HEK293 (cell line): ENCODE measurements around the gene CEACAM19.

ENCODE experiments used
- CTCF ChIA-PET: fragments of 350-600 bp; formaldehyde crosslinking; extraction: SDS; loops from one replicate; lab custom pipeline; 2021; ENCODE audit warnings: antibody characterized with exemption; lab: Yijun Ruan, JAX
- POLR2A ChIA-PET: fragments of 300-600 bp; formaldehyde crosslinking; extraction: SDS; loops from one replicate; lab custom pipeline; 2020; ENCODE audit warnings: antibody characterized with exemption, inconsistent platforms; lab: Yijun Ruan, JAX
- H3K27ac ChIP-seq: fragments of 200-500 bp; sonication (Bioruptor generic); 2 replicates; pipeline ENCODE4 v1.5.1; 2014; ENCODE audit warnings: low read depth, low read length, control low read depth, inconsistent platforms; ENCODE audit errors: extremely low read depth
- H3K36me3 ChIP-seq, 2 experiments: fragments of 200-500 bp in 1 of 2; sonication (Bioruptor generic) in 1 of 2; 1 replicate in 1 of 2; 2 replicates in 1 of 2; pipeline ENCODE4 v1.5.1; 2014 to 2017; ENCODE audit warnings: inconsistent platforms in 2 of 2, low read length in 2 of 2; ENCODE audit not compliant: control insufficient read depth in 2 of 2, insufficient read depth in 1 of 2
- H3K4me1 ChIP-seq: fragments of 200-500 bp; sonication (Bioruptor generic); 2 replicates; pipeline ENCODE4 v1.5.1; 2014; ENCODE audit warnings: mild to moderate bottlenecking, low read length, inconsistent platforms; ENCODE audit not compliant: control insufficient read depth, insufficient read depth
- H3K4me3 ChIP-seq: 2 replicates; pipeline ENCODE4 v1.5.1; 2011; ENCODE audit warnings: low read depth, mild to moderate bottlenecking, control low read depth, low read length, moderate library complexity
- H3K9me3 ChIP-seq: fragments of 200-500 bp; sonication (Bioruptor generic); 2 replicates; pipeline ENCODE4 v1.5.1; 2014; ENCODE audit warnings: low read depth, low read length, inconsistent platforms; ENCODE audit not compliant: control insufficient read depth, insufficient read depth
- BCL11B ChIP-seq: fragments of 450-650 bp; formaldehyde crosslinking; IDR thresholded peaks from 2 replicates; pipeline ENCODE4 v1.5.1; 2016; ENCODE audit warnings: low read depth, missing biosample characterization, missing genetic modification characterization
- FEZF1 ChIP-seq: fragments of 450-650 bp; formaldehyde crosslinking; IDR thresholded peaks from 2 replicates; pipeline ENCODE4 v1.5.1; 2016; ENCODE audit warnings: missing biosample characterization, missing genetic modification characterization
- HOXC10 ChIP-seq: sonication (generic); formaldehyde crosslinking; IDR thresholded peaks from 2 replicates; pipeline ENCODE4 v1.8.1; 2023; ENCODE audit warnings: mild to moderate bottlenecking, missing genetic modification reagents
- HOXD13 ChIP-seq: sonication (generic); formaldehyde crosslinking; IDR thresholded peaks from 2 replicates; pipeline ENCODE4 v1.8.0; 2022; ENCODE audit warnings: missing genetic modification reagents, borderline replicate concordance
- SETDB1 ChIP-seq: IDR thresholded peaks from one replicate; pipeline ENCODE4 v1.6.1; 2017; ENCODE audit warnings: mild to moderate bottlenecking, low read length, moderate library complexity, mixed read lengths; ENCODE audit not compliant: insufficient read length
- ZBTB20 ChIP-seq: fragments of 450-650 bp; formaldehyde crosslinking; IDR thresholded peaks from 2 replicates; pipeline ENCODE4 v1.5.1; 2016; ENCODE audit warnings: missing biosample characterization, missing genetic modification characterization
- ZBTB48 ChIP-seq: fragments of 450-650 bp; formaldehyde crosslinking; IDR thresholded peaks from 2 replicates; pipeline ENCODE4 v1.5.1; 2016; ENCODE audit warnings: missing biosample characterization, missing genetic modification characterization
- ZNF112 ChIP-seq: fragments of 450-650 bp; formaldehyde crosslinking; IDR thresholded peaks from 2 replicates; pipeline ENCODE4 v1.5.0; 2017; ENCODE audit warnings: missing biosample characterization, missing genetic modification characterization
- ZNF132 ChIP-seq: fragments of 450-650 bp; formaldehyde crosslinking; IDR thresholded peaks from 2 replicates; pipeline ENCODE4 v1.5.1; 2017; ENCODE audit warnings: missing biosample characterization, missing genetic modification characterization, borderline replicate concordance
- ZNF155 ChIP-seq: fragments of 450-650 bp; formaldehyde crosslinking; IDR thresholded peaks from 2 replicates; pipeline ENCODE4 v1.5.1; 2016; ENCODE audit warnings: missing biosample characterization, missing genetic modification characterization
- ZNF19 ChIP-seq: fragments of 450-650 bp; formaldehyde crosslinking; IDR thresholded peaks from 2 replicates; pipeline ENCODE4; 2016; ENCODE audit warnings: missing biosample characterization, missing genetic modification characterization, low read depth
- ZNF214 ChIP-seq: fragments of 450-650 bp; formaldehyde crosslinking; IDR thresholded peaks from 2 replicates; pipeline ENCODE4 v1.5.1; 2017; ENCODE audit warnings: missing biosample characterization, mild to moderate bottlenecking, missing genetic modification characterization, borderline replicate concordance
- ZNF221 ChIP-seq: fragments of 450-650 bp; formaldehyde crosslinking; IDR thresholded peaks from 2 replicates; pipeline ENCODE4 v1.5.1; 2017; ENCODE audit warnings: missing biosample characterization, missing genetic modification characterization, borderline replicate concordance
- ZNF223 ChIP-seq: fragments of 450-650 bp; formaldehyde crosslinking; IDR thresholded peaks from 2 replicates; pipeline ENCODE4 v1.5.1; 2016; ENCODE audit warnings: missing biosample characterization, missing genetic modification characterization
- ZNF324 ChIP-seq: fragments of 450-650 bp; formaldehyde crosslinking; IDR thresholded peaks from 2 replicates; pipeline ENCODE4 v1.5.1; 2016; ENCODE audit warnings: missing biosample characterization, missing genetic modification characterization
- ZNF510 ChIP-seq: fragments of 450-650 bp; formaldehyde crosslinking; IDR thresholded peaks from 2 replicates; pipeline ENCODE4 v1.5.1; 2018; ENCODE audit warnings: mild to moderate bottlenecking, missing genetic modification characterization, missing biosample characterization; ENCODE audit not compliant: insufficient replicate concordance
- ZNF518A ChIP-seq: fragments of 450-650 bp; formaldehyde crosslinking; conservative IDR thresholded peaks from 2 replicates; pipeline ENCODE4 v1.5.1; 2016; ENCODE audit warnings: low read depth, missing biosample characterization, missing genetic modification characterization
- ZNF555 ChIP-seq: fragments of 450-650 bp; formaldehyde crosslinking; conservative IDR thresholded peaks from 2 replicates; pipeline ENCODE4 v1.5.1; 2017; ENCODE audit warnings: missing biosample characterization, mild to moderate bottlenecking, missing genetic modification characterization, inconsistent platforms
- ZNF629 ChIP-seq: fragments of 450-650 bp; formaldehyde crosslinking; IDR thresholded peaks from 2 replicates; pipeline ENCODE4 v1.5.1; 2017; ENCODE audit warnings: missing biosample characterization, missing genetic modification characterization
- TF ChIP-seq, protein P1 (sequence below): fragments of 450-650 bp; formaldehyde crosslinking; IDR thresholded peaks from 2 replicates; pipeline ENCODE4 v1.5.1; 2016; ENCODE audit warnings: missing biosample characterization, missing genetic modification characterization
- TF ChIP-seq, protein P2 (sequence below): fragments of 450-650 bp; formaldehyde crosslinking; IDR thresholded peaks from 2 replicates; pipeline ENCODE4 v1.5.1; 2017; ENCODE audit warnings: missing biosample characterization, missing genetic modification characterization

Gene CEACAM19

DNA sequence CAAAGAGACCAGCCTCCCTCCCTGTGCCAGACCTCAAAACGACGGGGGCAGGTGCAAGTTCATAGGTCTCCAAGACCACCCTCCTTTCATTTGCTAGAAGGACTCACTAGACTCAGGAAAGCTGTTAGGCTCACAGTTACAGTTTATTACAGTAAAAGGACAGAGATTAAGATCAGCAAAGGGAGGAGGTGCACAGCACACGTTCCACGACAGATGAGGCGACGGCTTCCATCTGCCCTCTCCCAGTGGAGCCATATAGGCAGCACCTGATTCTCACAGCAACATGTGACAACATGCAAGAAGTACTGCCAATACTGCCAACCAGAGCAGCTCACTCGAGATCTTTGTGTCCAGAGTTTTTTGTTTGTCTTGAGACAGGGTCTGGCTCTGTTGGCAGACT is 9.4 kb upstream of the CEACAM19 start:
- H3K36me3 ChIP-seq: peaks cover 26 to 66% of the 10 kb centered on the region in 2 experiments; a peak in 2 of 3 replicates
- TF ChIP-seq ZNF214 (tag by site-specific recombination): no peak
- TF ChIP-seq ZNF112 (tag by site-specific recombination): no peak
- no peak for TF ChIP-seq ZNF221 (tag by site-specific recombination)
- ChIA-PET POLR2A (interaction anchor here (1.5 kb wide), 1 partner anchor 18 kb away, joined by 8 read pairs; the partner anchor contains the start of gene PVR), CTCF (interaction anchor here (0.6 to 3.3 kb wide), 5 partner anchors 11 to 704 kb away, joined by 3 to 15 read pairs (median 4); no protein-coding TSS in a partner anchor)
- H3K4me3 ChIP-seq: no peak overlapping the region
- no peaks in the 10 kb centered on the region for H3K9me3 ChIP-seq
- H3K27ac ChIP-seq: no peak overlapping the region
- no peaks in the 10 kb centered on the region for H3K4me1 ChIP-seq

GRCh38 chr19:44662691-44663385 is 8.4 kb upstream of the CEACAM19 start:
- no peak overlapping the region for H3K27ac ChIP-seq
- peaks cover 25 to 58% of the 10 kb centered on the region in 2 experiments; a peak in 2 of 3 replicates for H3K36me3 ChIP-seq
- H3K4me3 ChIP-seq: no peak overlapping the region
- CTCF ChIA-PET: interaction anchor here (0.6 to 3.3 kb wide), 7 partner anchors 14 to 111 kb away, joined by 4 to 15 read pairs (median 5); no protein-coding TSS in a partner anchor
- POLR2A ChIA-PET: interaction anchor here (0.6 to 1.5 kb wide), 3 partner anchors 12 to 55 kb away, joined by 5 to 8 read pairs (median 5); partner anchors contain the start of gene PVR
- H3K9me3 ChIP-seq: no peaks in the 10 kb centered on the region
- no peak for TF ChIP-seq ZNF510 (tag by site-specific recombination)
- no peak for TF ChIP-seq ZNF629 (tag by site-specific recombination)
- no peak for TF ChIP-seq ZBTB20 (tag by site-specific recombination)
- peak; percentile 18; the same call in 1 of the 2 replicates for TF ChIP-seq FEZF1 (tag by site-specific recombination)
- H3K4me1 ChIP-seq: no peaks in the 10 kb centered on the region

DNA sequence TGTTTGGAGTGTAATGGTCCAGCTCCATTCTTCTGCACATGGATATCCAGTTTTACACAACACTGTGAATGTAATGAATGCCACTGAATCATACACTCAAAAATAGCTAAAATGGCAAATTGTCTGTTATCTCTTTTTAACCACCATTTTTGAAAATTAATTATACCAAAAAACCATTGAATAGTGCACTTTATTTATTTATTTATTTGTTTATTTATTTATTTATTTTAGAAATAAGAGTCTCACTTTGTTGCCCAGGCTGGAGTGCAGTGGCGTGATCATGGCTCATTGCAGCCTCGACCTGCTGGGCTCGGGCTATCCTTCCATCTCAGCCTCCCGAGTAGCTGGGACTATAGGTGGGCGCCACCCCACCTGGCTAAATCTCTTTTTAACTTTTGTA is 7.3 kb upstream of the CEACAM19 start:
- no peaks in the 10 kb centered on the region for H3K4me1 ChIP-seq
- H3K27ac ChIP-seq: no peak overlapping the region
- H3K4me3 ChIP-seq: no peak overlapping the region
- H3K36me3 ChIP-seq: peaks cover 25 to 46% of the 10 kb centered on the region in 2 experiments; a peak in 2 of 3 replicates
- ChIA-PET CTCF (interaction anchor here (0.7 to 3.3 kb wide), 7 partner anchors 15 to 180 kb away, joined by 3 to 15 read pairs (median 5); no protein-coding TSS in a partner anchor), POLR2A (no interaction called here)
- no peaks in the 10 kb centered on the region for H3K9me3 ChIP-seq
- TF ChIP-seq, protein P1, sequence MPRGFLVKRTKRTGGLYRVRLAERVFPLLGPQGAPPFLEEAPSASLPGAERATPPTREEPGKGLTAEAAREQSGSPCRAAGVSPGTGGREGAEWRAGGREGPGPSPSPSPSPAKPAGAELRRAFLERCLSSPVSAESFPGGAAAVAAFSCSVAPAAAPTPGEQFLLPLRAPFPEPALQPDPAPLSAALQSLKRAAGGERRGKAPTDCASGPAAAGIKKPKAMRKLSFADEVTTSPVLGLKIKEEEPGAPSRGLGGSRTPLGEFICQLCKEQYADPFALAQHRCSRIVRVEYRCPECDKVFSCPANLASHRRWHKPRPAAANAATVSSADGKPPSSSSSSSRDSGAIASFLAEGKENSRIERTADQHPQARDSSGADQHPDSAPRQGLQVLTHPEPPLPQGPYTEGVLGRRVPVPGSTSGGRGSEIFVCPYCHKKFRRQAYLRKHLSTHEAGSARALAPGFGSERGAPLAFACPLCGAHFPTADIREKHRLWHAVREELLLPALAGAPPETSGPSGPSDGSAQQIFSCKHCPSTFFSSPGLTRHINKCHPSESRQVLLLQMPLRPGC (tag by site-specific recombination): no peak
- no peak for TF ChIP-seq ZNF155 (tag by site-specific recombination)
- TF ChIP-seq ZNF555 (tag by site-specific recombination): peak; percentile 53
- no peak for TF ChIP-seq BCL11B (tag by site-specific recombination)
- TF ChIP-seq ZNF518A (tag by site-specific recombination): peak; percentile 67
- no peak for TF ChIP-seq ZNF223 (tag by site-specific recombination)
- no peak for TF ChIP-seq ZBTB48 (tag by site-specific recombination)
- TF ChIP-seq ZNF324: no peak
- TF ChIP-seq SETDB1: no peak
- TF ChIP-seq ZNF132 (tag by site-specific recombination): no peak
- TF ChIP-seq HOXC10 (CRISPR knock-in tag): no peak
- TF ChIP-seq HOXD13 (CRISPR knock-in tag): no peak
- no peak for TF ChIP-seq ZNF19 (tag by site-specific recombination)
- TF ChIP-seq, protein P2, sequence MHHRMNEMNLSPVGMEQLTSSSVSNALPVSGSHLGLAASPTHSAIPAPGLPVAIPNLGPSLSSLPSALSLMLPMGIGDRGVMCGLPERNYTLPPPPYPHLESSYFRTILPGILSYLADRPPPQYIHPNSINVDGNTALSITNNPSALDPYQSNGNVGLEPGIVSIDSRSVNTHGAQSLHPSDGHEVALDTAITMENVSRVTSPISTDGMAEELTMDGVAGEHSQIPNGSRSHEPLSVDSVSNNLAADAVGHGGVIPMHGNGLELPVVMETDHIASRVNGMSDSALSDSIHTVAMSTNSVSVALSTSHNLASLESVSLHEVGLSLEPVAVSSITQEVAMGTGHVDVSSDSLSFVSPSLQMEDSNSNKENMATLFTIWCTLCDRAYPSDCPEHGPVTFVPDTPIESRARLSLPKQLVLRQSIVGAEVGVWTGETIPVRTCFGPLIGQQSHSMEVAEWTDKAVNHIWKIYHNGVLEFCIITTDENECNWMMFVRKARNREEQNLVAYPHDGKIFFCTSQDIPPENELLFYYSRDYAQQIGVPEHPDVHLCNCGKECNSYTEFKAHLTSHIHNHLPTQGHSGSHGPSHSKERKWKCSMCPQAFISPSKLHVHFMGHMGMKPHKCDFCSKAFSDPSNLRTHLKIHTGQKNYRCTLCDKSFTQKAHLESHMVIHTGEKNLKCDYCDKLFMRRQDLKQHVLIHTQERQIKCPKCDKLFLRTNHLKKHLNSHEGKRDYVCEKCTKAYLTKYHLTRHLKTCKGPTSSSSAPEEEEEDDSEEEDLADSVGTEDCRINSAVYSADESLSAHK: no peak
